GM12891 (cell line): ENCODE data around the gene MROH2A. TPM values are rescaled to one million over a fixed set of nuclear protein-coding genes. Genes with fewer than 3 reads are reported as not detected.
A peak's percentile ranks its signal among the peaks of the same experiment; 100 is the strongest.
"Not testable (repeated sequence)": the region's sequence is repeated elsewhere in the genome, so short reads cannot be mapped to it uniquely, and the experiment has no call there.

Experiments
- DNase-seq: peaks from one replicate; pipeline ENCODE4 v3.0.0; 2011; ENCODE audit warnings: low spot score; ENCODE audit not compliant: insufficient read length
- FAIRE-seq: peaks from 2 replicates; lab custom pipeline; 2011; peaks lifted over from hg19 to GRCh38; lab: Jason Lieb, UNC
- PAX5 ChIP-seq: IDR thresholded peaks from 2 replicates; pipeline ENCODE4 v1.6.1; 2011; ENCODE audit warnings: low read length, moderate library complexity, mild to moderate bottlenecking; ENCODE audit not compliant: insufficient read depth, severe bottlenecking
- POLR2A ChIP-seq: IDR thresholded peaks from 2 replicates; pipeline ENCODE4 v1.6.1; 2011; ENCODE audit warnings: low read depth, low read length, control low read depth
- POLR2AphosphoS5 ChIP-seq: IDR thresholded peaks from 2 replicates; pipeline ENCODE4 v1.6.1; 2011; ENCODE audit warnings: low read depth, low read length, control low read depth
- POU2F2 ChIP-seq: IDR thresholded peaks from 2 replicates; pipeline ENCODE4 v1.6.1; 2011; ENCODE audit warnings: low read depth, mild to moderate bottlenecking, control low read depth, low read length, moderate library complexity
- SPI1 ChIP-seq: IDR thresholded peaks from 2 replicates; pipeline ENCODE4 v1.6.1; 2011; ENCODE audit warnings: low read depth, low read length, control low read depth
- TAF1 ChIP-seq: IDR thresholded peaks from 2 replicates; pipeline ENCODE4 v1.6.1; 2011; ENCODE audit warnings: low read depth, low read length, control low read depth
- polyA plus RNA-seq: library from polyadenylated mRNA; unstranded; fragments of >200 nt; gene quantifications from one replicate; pipeline ENCODE4 v1.2.1, GENCODE V29; 2012; ENCODE audit warnings: low read depth, missing spikeins, inconsistent platforms; ENCODE audit not compliant: missing spikeins

Gene MROH2A
- polyA plus RNA-seq, result not detected

GRCh38 chr2:233778030-233778429 is at the start of gene MROH2A:
TSS of gene MROH2A (plus strand) at chr2:233778330. CDS start at chr2:233779359, 1,029 bp downstream.
- DNase-seq, result no peak
- TF ChIP-seq POU2F2 (no peak), SPI1 (no peak), TAF1 (no peak), POLR2A (no peak), PAX5 (no peak), POLR2AphosphoS5 (no peak)
- no peak for FAIRE-seq

- TF ChIP-seq POU2F2, result no peak
- TF ChIP-seq PAX5, result no peak
- no peak for TF ChIP-seq POLR2AphosphoS5
- no peak for FAIRE-seq
- DNase-seq, result no peak
Observed at GRCh38 chr2:233728723-233729301, 49.3 kb upstream of the MROH2A start, which contains the start of gene UGT1A3. TSS of gene UGT1A3 (plus strand) at chr2:233729042. CDS start at chr2:233729127, 85 bp downstream.

GRCh38 chr2:233736868-233737653 is 41.1 kb upstream of the MROH2A start:
- FAIRE-seq, DNase-seq: not testable (repeated sequence)

GRCh38 chr2:233740870-233741269 is 37.3 kb upstream of the MROH2A start:
- no peak for TF ChIP-seq POLR2A
- TF ChIP-seq TAF1, result no peak
- no peak for TF ChIP-seq POU2F2
- TF ChIP-seq SPI1, result no peak
- no peak for TF ChIP-seq PAX5
- TF ChIP-seq POLR2AphosphoS5, result no peak
- FAIRE-seq, result no peak
- DNase-seq, result no peak

- TF ChIP-seq TAF1 (no peak), POLR2A (no peak), PAX5 (no peak), SPI1 (no peak), POLR2AphosphoS5 (no peak), POU2F2 (no peak)
- no peak for FAIRE-seq
- no peak for DNase-seq
Observed at GRCh38 chr2:233743464-233744259, 34.5 kb upstream of the MROH2A start.

- no peak for TF ChIP-seq SPI1
- TF ChIP-seq POLR2AphosphoS5, result no peak
- no peak for TF ChIP-seq PAX5
- no peak for TF ChIP-seq POU2F2
- no peak for TF ChIP-seq POLR2A
- no peak for TF ChIP-seq TAF1
- DNase-seq (no peak), FAIRE-seq (peak; percentile 47)
Observed at GRCh38 chr2:233745073-233745755, 32.9 kb upstream of the MROH2A start.

GRCh38 chr2:233745838-233746237 is 32.3 kb upstream of the MROH2A start:
- not testable (repeated sequence) for FAIRE-seq, DNase-seq

- DNase-seq (no peak), FAIRE-seq (no peak)
- no peak for TF ChIP-seq POLR2AphosphoS5
- TF ChIP-seq PAX5, result no peak
- TF ChIP-seq POLR2A, result no peak
- no peak for TF ChIP-seq TAF1
- TF ChIP-seq POU2F2, result no peak
- no peak for TF ChIP-seq SPI1
Observed at GRCh38 chr2:233746475-233747282, 31.5 kb upstream of the MROH2A start.

GRCh38 chr2:233747283-233747544 is 30.9 kb upstream of the MROH2A start:
- FAIRE-seq (no peak), DNase-seq (no peak)
- no peak for TF ChIP-seq TAF1
- no peak for TF ChIP-seq POLR2AphosphoS5
- TF ChIP-seq PAX5, result no peak
- no peak for TF ChIP-seq SPI1
- no peak for TF ChIP-seq POU2F2
- TF ChIP-seq POLR2A, result no peak

- not testable (repeated sequence) for DNase-seq, FAIRE-seq
Observed at GRCh38 chr2:233750689-233751088, 27.4 kb upstream of the MROH2A start.

GRCh38 chr2:233751212-233752009 is 26.7 kb upstream of the MROH2A start:
- FAIRE-seq, DNase-seq: not testable (repeated sequence)
